Activated CD4-positive, alpha-beta T cell treated with anti-CD3 and anti-CD28 coated beads for 24 hours (primary cell): ENCODE data around the gene RHBDF2.

Experiments
- DNase-seq, 2 donors: peaks; one replicate each; pipeline ENCODE4 v3.0.0-alpha.2; 2020; ENCODE audit warnings: low read depth in 2 of 2

The RHBDF2 gene

GRCh38 chr17:76501827-76502307, 644 bp upstream of the RHBDF2 start:
- no peak for DNase-seq

DNA sequence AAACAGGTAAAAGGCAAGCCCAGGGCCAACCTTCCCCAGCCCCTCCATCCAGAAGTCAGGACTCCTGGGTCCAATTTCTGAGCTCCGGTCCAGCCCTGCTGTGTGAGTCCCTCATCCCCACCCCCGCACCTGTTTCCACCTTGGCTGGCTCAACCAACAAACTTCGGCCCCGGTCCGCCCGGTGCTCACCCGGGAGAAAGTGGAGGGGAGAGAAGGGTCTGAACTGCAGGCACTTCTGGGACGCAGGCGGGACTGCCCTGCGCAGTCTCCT, 541 bp downstream of the RHBDF2 start:
- DNase-seq = no peak

GRCh38 chr17:76500074-76500746, 1.0 kb downstream of the RHBDF2 start:
- no peak for DNase-seq

GRCh38 chr17:76499267-76499667, 2.0 kb downstream of the RHBDF2 start:
- DNase-seq = no peak

DNA sequence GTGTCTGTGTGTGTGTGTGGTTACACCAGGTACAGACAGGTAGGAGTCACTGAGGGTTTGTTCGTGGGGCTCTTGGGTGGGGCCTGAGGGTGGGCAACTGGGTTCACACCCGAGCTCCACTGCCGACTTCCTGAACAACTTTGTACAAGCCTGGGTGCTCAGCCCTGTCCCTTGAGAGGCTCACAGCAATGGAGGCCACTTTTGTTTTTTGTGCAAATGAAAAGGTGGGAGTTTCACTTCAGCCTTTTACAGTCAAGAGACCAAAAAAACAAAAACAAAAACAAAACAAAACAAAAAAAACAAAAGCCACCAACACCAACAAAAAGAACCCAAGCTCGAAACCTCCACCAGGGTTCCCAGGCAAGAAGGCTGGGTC, 2.4 kb downstream of the RHBDF2 start:
- DNase-seq = no peak

DNA sequence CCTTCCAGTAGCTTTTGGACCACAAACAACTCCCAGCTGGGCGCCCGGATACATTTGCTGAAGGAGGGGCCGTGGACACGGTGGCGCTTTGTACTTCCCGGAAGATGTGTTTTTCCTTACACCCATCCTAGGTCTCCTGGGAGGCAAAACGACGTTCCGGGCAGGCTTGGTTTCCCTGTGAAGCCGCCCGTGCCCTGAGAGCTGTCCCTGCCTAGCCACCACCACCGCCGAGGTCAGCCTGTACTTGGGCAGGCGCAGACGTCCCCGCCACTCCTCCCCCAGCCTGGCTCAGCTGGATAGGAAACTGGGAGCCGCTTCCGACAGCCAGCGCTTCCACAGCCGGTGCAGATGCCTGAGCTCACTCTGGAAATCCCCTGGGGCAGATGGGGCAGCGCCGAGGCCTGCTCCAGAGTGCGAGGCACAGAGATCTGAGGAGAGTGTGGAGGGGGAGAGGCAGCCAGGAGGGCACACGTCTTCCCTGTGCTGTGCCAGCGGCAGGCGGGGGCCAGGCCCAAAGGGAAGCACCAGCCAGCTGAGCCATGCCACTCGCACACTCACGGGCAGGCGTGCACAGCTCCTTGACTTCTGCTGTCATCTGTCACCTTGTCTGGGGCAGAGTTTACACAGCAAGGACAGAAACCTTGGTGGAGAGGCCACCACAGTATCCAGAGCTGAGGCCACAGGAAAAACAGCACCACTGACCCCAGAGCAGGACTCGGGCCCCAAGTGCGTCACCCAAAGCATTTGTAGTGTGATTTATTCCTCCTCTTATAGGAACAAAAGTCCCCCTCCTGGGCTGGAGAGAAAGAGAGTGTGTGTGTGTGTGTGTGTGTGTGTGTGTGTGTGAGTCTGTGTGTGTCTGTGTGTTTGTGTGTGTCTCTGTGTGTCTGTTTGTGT, 3.0 kb downstream of the RHBDF2 start:
- DNase-seq = no peak

DNA sequence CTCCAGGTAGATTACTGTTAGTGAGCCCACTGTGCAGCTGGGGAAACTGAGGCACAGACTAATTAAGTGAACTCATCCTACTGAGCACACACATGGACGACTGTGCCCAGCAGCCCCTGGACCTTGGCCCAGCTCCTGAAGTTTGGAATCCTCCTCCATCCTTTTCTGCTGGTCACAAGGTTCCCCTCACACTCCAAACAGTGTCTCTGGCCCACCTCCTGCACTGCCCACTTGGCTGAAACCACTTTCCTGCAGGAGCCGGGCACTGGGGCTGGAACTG, 3.6 kb downstream of the RHBDF2 start:
- DNase-seq = no peak

DNA sequence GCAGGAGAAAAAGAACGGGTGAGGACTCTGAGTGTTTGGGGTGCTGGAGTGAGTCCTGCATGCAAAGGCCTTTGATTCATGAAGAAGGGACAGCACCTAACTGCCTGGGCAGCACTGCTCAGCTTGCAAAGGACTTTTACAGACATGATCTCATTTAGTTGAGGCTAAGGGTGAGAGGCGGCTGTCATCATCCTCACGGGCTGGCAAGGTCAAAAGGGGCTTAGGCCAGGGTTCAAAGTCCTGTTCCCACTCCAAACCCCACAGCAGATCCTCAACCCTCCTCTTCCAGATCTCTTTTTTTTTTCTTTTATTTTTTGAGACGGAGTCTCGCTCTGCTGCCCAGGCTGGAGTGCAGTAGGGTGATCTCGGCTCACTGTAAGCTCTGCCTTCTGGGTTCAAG, 4.8 kb downstream of the RHBDF2 start:
- DNase-seq = no peak

GRCh38 chr17:76495663-76496400, 5.4 kb downstream of the RHBDF2 start:
- DNase-seq = no peak

DNA sequence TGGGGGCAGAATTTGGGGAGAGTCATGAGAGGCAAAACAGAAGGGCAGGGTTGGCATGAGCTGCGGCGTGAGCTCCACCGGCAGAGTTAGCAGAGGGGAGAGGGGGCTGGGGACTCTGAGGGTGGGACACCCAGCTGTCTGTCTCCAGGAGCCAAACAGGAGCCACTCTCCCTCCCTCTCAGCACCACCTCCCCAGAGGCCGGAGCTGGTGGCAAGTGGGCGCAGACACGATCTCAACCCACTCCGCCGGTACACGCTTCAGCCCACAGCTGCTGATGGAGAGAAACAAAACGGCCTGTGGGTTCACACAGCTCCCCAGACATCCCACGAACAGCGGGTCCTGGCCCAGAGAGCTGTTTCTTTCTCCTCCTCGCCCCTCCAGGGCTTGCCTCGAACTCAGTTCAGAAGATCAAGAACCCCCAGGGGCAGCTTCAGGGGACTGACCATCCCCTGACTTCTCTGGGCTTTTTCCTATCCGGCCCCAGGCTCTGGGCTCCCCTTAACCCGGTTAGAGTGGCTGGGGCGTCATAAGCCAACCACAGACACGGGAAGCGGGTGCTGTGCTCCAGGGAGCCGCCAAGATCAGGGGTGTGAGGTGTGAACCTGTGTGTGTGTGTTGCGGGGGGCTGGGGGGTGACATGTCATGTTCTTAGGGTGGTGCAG, 7.6 kb downstream of the RHBDF2 start:
- no peak for DNase-seq

- peak in 1 of 2 donors; percentile 36 for DNase-seq
Measured at GRCh38 chr17:76492989-76493501, 8.2 kb downstream of the RHBDF2 start.

GRCh38 chr17:76492123-76492988, 8.9 kb downstream of the RHBDF2 start:
- DNase-seq = no peak

GRCh38 chr17:76491271-76492122, 9.7 kb downstream of the RHBDF2 start:
- no peak for DNase-seq

DNA sequence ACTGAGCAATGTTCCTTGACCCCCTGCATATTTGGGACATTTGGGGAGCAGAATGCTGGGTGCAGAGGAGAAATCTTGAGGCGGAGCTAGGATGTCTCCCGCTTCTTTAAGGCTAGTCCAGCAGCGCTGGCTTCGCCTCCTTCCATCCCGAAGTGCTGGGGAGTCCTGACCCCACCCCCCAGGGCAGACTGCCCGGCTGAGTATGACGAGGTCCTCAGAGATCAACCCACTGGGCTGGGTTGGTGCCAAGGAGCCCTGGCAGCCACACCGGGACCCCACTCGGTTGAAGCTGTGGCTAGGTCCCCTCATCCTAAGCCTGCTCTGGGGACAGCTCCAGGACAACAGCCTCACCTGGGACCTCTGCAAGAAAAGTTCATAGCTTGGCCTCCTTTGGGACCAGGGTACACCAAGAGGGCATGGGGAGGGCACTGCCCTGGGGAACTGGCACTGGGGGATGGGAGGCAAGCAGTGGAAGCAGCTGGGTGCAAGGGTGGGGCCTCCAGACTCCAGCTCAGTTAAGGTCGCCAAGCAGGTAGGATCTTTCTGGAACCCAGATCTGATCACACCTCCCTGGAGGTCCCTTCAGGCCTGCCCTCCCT, 11.0 kb downstream of the RHBDF2 start:
- DNase-seq = no peak

GRCh38 chr17:76487451-76488192, 13.6 kb downstream of the RHBDF2 start:
- DNase-seq = no peak

GRCh38 chr17:76485569-76485968, 15.7 kb downstream of the RHBDF2 start:
- no peak for DNase-seq

GRCh38 chr17:76484228-76484725, 16.9 kb downstream of the RHBDF2 start:
- DNase-seq = no peak

DNA sequence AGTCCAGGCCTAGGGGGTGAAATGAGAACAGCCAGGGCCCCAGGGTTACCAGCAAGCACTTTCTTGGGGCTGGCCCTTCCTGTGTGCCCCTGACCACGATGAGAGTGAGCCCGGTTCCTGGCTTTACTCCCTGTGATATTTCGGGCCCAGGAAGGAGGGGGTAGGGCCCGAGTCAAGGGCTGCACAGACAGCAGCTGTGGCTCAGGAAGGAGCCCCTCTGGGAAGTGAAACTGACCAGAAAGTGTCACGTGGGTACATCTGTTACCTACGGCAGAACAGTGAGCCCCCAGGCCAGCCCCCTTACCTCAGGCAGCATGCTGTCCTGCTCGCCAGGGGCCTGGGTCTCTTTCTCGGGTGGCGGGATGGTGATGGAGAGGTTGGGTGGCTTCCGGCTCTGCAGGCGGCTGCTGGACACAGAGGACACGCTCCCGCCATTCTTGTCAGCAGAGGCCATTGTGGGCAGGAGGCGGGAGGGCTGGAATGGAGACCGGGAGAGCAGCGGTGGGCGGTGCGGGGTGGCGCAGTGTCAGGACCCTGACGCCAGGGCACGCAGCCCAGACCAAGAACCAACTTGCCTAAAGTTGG, 20.1 kb downstream of the RHBDF2 start:
- DNase-seq = no peak

GRCh38 chr17:76480632-76481031, 20.6 kb downstream of the RHBDF2 start:
- DNase-seq = no peak
